ENCODE data around the gene RFC2. TPM values are rescaled to one million over a fixed set of nuclear protein-coding genes. Genes with fewer than 3 reads are reported as not detected.

RFC2 gene
- total and polyA plus RNA-seq, 2 of the 8 experiments (the other 6 are each of a cell fraction or from before 2014, with no cell fraction given): 52.9 to 85.4 TPM

DNA sequence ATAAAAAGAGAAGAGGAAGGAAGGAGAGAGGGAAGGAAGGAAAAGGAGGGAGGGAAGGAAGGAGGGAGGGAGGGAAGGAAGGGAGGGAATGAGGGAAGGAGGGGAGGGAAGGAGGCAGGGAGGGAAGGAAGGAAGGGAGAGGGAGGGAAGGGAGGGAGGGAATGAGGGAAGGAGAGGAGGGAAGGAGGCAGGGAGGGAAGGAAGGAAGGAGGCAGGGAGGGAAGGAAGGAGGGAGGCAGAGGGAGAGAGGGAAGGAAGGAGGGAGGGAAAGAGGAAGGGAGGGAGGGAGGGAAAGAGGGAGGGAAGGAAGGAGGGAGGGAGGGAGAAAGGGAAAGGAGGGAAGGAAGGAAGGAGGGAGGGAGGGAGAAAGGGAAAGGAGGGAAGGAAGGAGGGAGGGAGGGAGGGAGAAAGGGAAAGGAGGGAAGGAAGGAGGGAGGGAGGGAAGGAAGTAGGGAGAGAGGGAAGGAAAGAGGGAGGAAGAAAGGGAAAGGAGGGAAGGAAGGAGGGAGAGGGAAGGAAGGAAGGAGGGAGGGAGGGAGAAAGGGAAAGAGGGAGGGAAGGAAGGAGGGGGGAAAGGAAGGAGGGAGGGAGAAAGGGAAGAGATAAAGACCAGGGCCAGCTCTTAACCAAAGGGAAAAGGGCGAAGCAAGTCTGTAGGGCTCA, 50.1 kb downstream of the RFC2 start:
- no peak overlapping the region for H2BK15ac ChIP-seq (ENCODE audit: low read length)
- TF ChIP-seq RXRA (IDR thresholded peaks at IDR 0.05; ENCODE audit: insufficient read depth, low read depth, low read length): no peak
- TF ChIP-seq BRCA1 (IDR thresholded peaks at IDR 0.05; ENCODE audit: low read depth, low read length): no peak
- H4K91ac ChIP-seq (replicated peaks; ENCODE audit: insufficient read length, low read length): no peak overlapping the region
- no peaks in the 10 kb centered on the region for H3K9me3 ChIP-seq (ENCODE audit: insufficient read depth in 2 of 2, low read depth in 1 of 2, low read length in 1 of 2)
- H3K9ac ChIP-seq (replicated peaks in 1 of 4; ENCODE audit: extremely low read depth in 1 of 4, low read depth in 3 of 4, low read length in 3 of 4): no peak overlapping the region
- no peak overlapping the region for H4K5ac ChIP-seq (ENCODE audit: insufficient read length, low read depth, low read length)
- H2BK12ac ChIP-seq (ENCODE audit: low read depth, low read length): 0 out of 2 replicates have a peak overlapping the region, but pooled peaks have one; percentile 23
- H3K36me3 ChIP-seq (ENCODE audit: control insufficient read depth in 2 of 4, insufficient read depth in 4 of 4, low read length in 3 of 4): no peaks in the 10 kb centered on the region
- H2BK120ac ChIP-seq (replicated peaks; ENCODE audit: low read depth, low read length): no peak overlapping the region
- peak overlapping the region; percentile 44; the same call in 1 of the 2 replicates for H2BK5ac ChIP-seq (ENCODE audit: low read depth, low read length)
- FAIRE-seq (no peak), DNase-seq (ENCODE audit: low read depth in 1 of 2, low spot score in 2 of 2) (no peak)
- H4K8ac ChIP-seq (ENCODE audit: extremely low read depth, insufficient read depth, low read length): no peak overlapping the region
- H3K18ac ChIP-seq (ENCODE audit: extremely low read depth, low read length): no peak overlapping the region
- no peaks in the 10 kb centered on the region for H3K27me3 ChIP-seq (replicated peaks in 1 of 4; ENCODE audit: control insufficient read depth in 3 of 4, extremely low read depth in 1 of 4, insufficient read depth in 3 of 4, low read length in 3 of 4)
- H2BK20ac ChIP-seq (ENCODE audit: low read length): no peak overlapping the region
- H3K27ac ChIP-seq (ENCODE audit: low read depth, low read length): no peak overlapping the region
- no peaks in the 10 kb centered on the region for H3K79me1 ChIP-seq (ENCODE audit: low read depth, low read length)
- H3K4ac ChIP-seq (replicated peaks; ENCODE audit: insufficient read length, low read depth, low read length): no peak overlapping the region
- no peaks in the 10 kb centered on the region; the same call in 1 of the 2 replicates for H3K23me2 ChIP-seq (ENCODE audit: low read depth, low read length)
- peak overlapping the region; percentile 96; the same call in 1 of the 2 replicates for H2AK5ac ChIP-seq (ENCODE audit: low read depth, low read length)
- no peak overlapping the region for H3K14ac ChIP-seq (ENCODE audit: insufficient read length)
- H3K23ac ChIP-seq (ENCODE audit: insufficient read length): no peak overlapping the region
- no peak overlapping the region for H3K56ac ChIP-seq (replicated peaks; ENCODE audit: insufficient read length, low read depth, low read length)
- ChIA-PET CTCF (ENCODE audit: partially characterized antibody) (interaction anchor here (0.7 to 11.6 kb wide), 17 partner anchors 15 to 203 kb away, joined by 3 to 132 read pairs (median 4); no protein-coding TSS in a partner anchor), POLR2A (ENCODE audit: partially characterized antibody) (interaction anchor here (0.7 to 1.2 kb wide), 3 partner anchors 10 to 209 kb away, joined by 3 to 4 read pairs (median 4); no protein-coding TSS in a partner anchor)
- H3K4me3 ChIP-seq (ENCODE audit: extremely low read depth in 1 of 4, insufficient read depth in 2 of 4, low read depth in 3 of 4, low read length in 4 of 4): no peak overlapping the region
- H3K4me1 ChIP-seq (replicated peaks in 1 of 4; ENCODE audit: control insufficient read depth in 3 of 4, insufficient read depth in 4 of 4, low read length in 3 of 4): 0 out of 7 replicates have a peak, but pooled peaks cover 0 to 2% (median 0%) of the 10 kb centered on the region in 4 experiments
- H3K79me2 ChIP-seq (ENCODE audit: control insufficient read depth in 1 of 2, insufficient read depth in 2 of 2, low read length in 2 of 2): no peaks in the 10 kb centered on the region
- H2AFZ ChIP-seq (ENCODE audit: low read length): no peak overlapping the region
- no CpG with 5 or more reads among the region's 1 CpG for WGBS, 2 experiments (ENCODE audit: extremely low coverage in 1 of 2, insufficient coverage in 1 of 2, insufficient read length in 1 of 2, insufficient replicate concordance in 2 of 2, low coverage in 1 of 2, low lambda C conversion rate in 2 of 2, missing lambda C conversion rate in 1 of 2)
- no peak overlapping the region for H3K4me2 ChIP-seq (ENCODE audit: insufficient read depth in 1 of 2, low read depth in 2 of 2, low read length in 2 of 2)
- H4K20me1 ChIP-seq (replicated peaks in 1 of 2; ENCODE audit: control insufficient read depth in 1 of 2, insufficient read depth in 2 of 2, low read length in 2 of 2): no peaks in the 10 kb centered on the region

Measured in H1 (cell line).